HG03175 (cell line): Measurements from ENCODE around the gene TMEM231.
"Not testable (repeated sequence)": the region's sequence is repeated elsewhere in the genome, so short reads cannot be mapped to it uniquely, and the experiment has no call there.

Experiments used
- ATAC-seq: cut with Tn5 transposase; IDR thresholded peaks from one replicate; pipeline ENCODE4 v1.9.1; 2021; ENCODE audit warnings: mild to moderate bottlenecking, moderate library complexity; ENCODE audit not compliant: unreplicated experiment

TMEM231 gene

GRCh38 chr16:75567911-75568310, 11.9 kb upstream of the TMEM231 start:
- no peak for ATAC-seq

- peak; percentile 8 for ATAC-seq
These were observed 10.8 kb upstream of the TMEM231 start for GRCh38 chr16:75566758-75567255.

GRCh38 chr16:75566040-75566757, 10.1 kb upstream of the TMEM231 start, which contains the start of gene GABARAPL2:
Gene GABARAPL2, plus strand, starts transcription at chr16:75566379. Its CDS starts 108 bp downstream, at chr16:75566487.
- ATAC-seq = peak; percentile 75

GRCh38 chr16:75565640-75566039, 9.6 kb upstream of the TMEM231 start:
- ATAC-seq = peak; percentile 4

- no peak for ATAC-seq
These were observed 3.7 kb upstream of the TMEM231 start for GRCh38 chr16:75559564-75560372.

GRCh38 chr16:75558846-75559401, 2.9 kb upstream of the TMEM231 start:
- no peak for ATAC-seq

GRCh38 chr16:75556431-75556950, 439 bp upstream of the TMEM231 start:
- no peak for ATAC-seq

GRCh38 chr16:75555213-75555706, 792 bp downstream of the TMEM231 start:
- peak; percentile 33 for ATAC-seq

- ATAC-seq = no peak
These were observed 3.1 kb downstream of the TMEM231 start for GRCh38 chr16:75552951-75553350.

GRCh38 chr16:75550211-75550662, 5.8 kb downstream of the TMEM231 start:
- ATAC-seq = peak; percentile 85

GRCh38 chr16:75548456-75548855, 7.6 kb downstream of the TMEM231 start:
- not testable (repeated sequence) for ATAC-seq

- ATAC-seq = no peak
These were observed 9.8 kb downstream of the TMEM231 start for GRCh38 chr16:75546293-75546692.

- ATAC-seq = not testable (repeated sequence)
These were observed 10.2 kb downstream of the TMEM231 start for GRCh38 chr16:75545879-75546278.

- ATAC-seq = not testable (repeated sequence)
These were observed 13.6 kb downstream of the TMEM231 start for GRCh38 chr16:75542462-75542861.

GRCh38 chr16:75541236-75541635, 14.8 kb downstream of the TMEM231 start:
- no peak for ATAC-seq

- not testable (repeated sequence) for ATAC-seq
These were observed 17.0 kb downstream of the TMEM231 start for GRCh38 chr16:75538882-75539565.

- ATAC-seq = no peak
These were observed 18.3 kb downstream of the TMEM231 start for GRCh38 chr16:75537776-75538175.

- no peak for ATAC-seq
These were observed 20.2 kb downstream of the TMEM231 start, which contains the start of gene CHST5 for GRCh38 chr16:75535901-75536300. Gene CHST5, minus strand, starts transcription at chr16:75536108. Its CDS starts 5,724 bp downstream, at chr16:75530384.

- ATAC-seq = no peak
These were observed 20.7 kb downstream of the TMEM231 start for GRCh38 chr16:75535211-75535843.
